IPS-18c (cell line): ENCODE data around the gene NRSN2.

ENCODE experiments used
- H3K4me3 ChIP-seq: 2 replicates; pipeline ENCODE4 v1.7.0; 2013; ENCODE audit warnings: low read depth, mild to moderate bottlenecking, low read length, moderate library complexity; ENCODE audit not compliant: insufficient read depth
- H3K9me3 ChIP-seq: one replicate; pipeline ENCODE4 v1.6.1; 2013; ENCODE audit warnings: mild to moderate bottlenecking, low read length, moderate library complexity; ENCODE audit not compliant: control insufficient read depth, insufficient read depth

NRSN2 gene

GRCh38 chr20:400454-401275 lies 53.8 kb downstream of the NRSN2 start:
- Histone ChIP-seq H3K4me3 (no peak overlapping the region), H3K9me3 (peaks cover 4% of the 10 kb centered on the region)

- peaks cover 4% of the 10 kb centered on the region for H3K9me3 ChIP-seq
Measured at GRCh38 chr20:401682-402495, 55.0 kb downstream of the NRSN2 start.

GRCh38 chr20:402496-402885 lies 55.6 kb downstream of the NRSN2 start:
- peaks cover 4% of the 10 kb centered on the region for H3K9me3 ChIP-seq
- no peak overlapping the region for H3K4me3 ChIP-seq

More at GRCh38 chr20:401682-402495, 55.0 kb downstream of the NRSN2 start:
- no peak overlapping the region for H3K4me3 ChIP-seq

- Histone ChIP-seq H3K9me3 (peaks cover 4% of the 10 kb centered on the region), H3K4me3 (no peak overlapping the region)
Measured at GRCh38 chr20:402898-403581, 56.1 kb downstream of the NRSN2 start.

- Histone ChIP-seq H3K4me3 (no peak overlapping the region), H3K9me3 (peaks cover 4% of the 10 kb centered on the region)
Measured at GRCh38 chr20:403582-403957, 56.7 kb downstream of the NRSN2 start.

GRCh38 chr20:404088-404487 lies 57.2 kb downstream of the NRSN2 start:
- Histone ChIP-seq H3K4me3 (no peak overlapping the region), H3K9me3 (peaks cover 4% of the 10 kb centered on the region)
